Central memory CD8-positive, alpha-beta T cell (primary cell): Measurements from ENCODE around the gene SLC7A6OS.
A peak's percentile ranks its signal among the peaks of the same experiment; 100 is the strongest.

Experiments
- ATAC-seq: fragments of 150-1000 bp; cut with Tn5 transposase; replicated peaks from 2 replicates; pipeline ENCODE4 v1.10.0; 2022; ENCODE audit warnings: mild to moderate bottlenecking, moderate FRiP score, moderate number of reproducible peaks; ENCODE audit not compliant: poor library complexity, severe bottlenecking; ENCODE audit errors: extremely low read depth
- DNase-seq, 2 donors: peaks; one replicate each; pipeline ENCODE4 v3.0.0; 2021; ENCODE audit warnings: low spot score in 2 of 2
- H3K27ac Mint-ChIP-seq: one replicate; pipeline ENCODE4 v1.8.0; 2022; ENCODE audit warnings: low read depth, mild to moderate bottlenecking, moderate library complexity, mixed read lengths
- H3K27me3 Mint-ChIP-seq: one replicate; pipeline ENCODE4 v1.8.0; 2022; ENCODE audit warnings: mixed read lengths
- H3K36me3 Mint-ChIP-seq: one replicate; pipeline ENCODE4 v1.8.0; 2022; ENCODE audit warnings: mild to moderate bottlenecking, moderate library complexity, mixed read lengths; ENCODE audit not compliant: insufficient read depth
- H3K4me1 Mint-ChIP-seq: one replicate; pipeline ENCODE4 v1.8.0; 2022; ENCODE audit warnings: mixed read lengths
- H3K4me3 Mint-ChIP-seq: one replicate; pipeline ENCODE4 v1.8.0; 2022; ENCODE audit warnings: mild to moderate bottlenecking, moderate library complexity, mixed read lengths
- H3K9me3 Mint-ChIP-seq: one replicate; pipeline ENCODE4 v1.8.0; 2022; ENCODE audit warnings: mixed read lengths

SLC7A6OS gene

GRCh38 chr16:68335175-68335574 is 24.4 kb upstream of the SLC7A6OS start:
- peaks cover 31% of the 10 kb centered on the region for H3K36me3 Mint-ChIP-seq

GRCh38 chr16:68332411-68333121 is 21.8 kb upstream of the SLC7A6OS start:
- Mint-ChIP-seq H3K4me1 (peaks cover 16% of the 10 kb centered on the region), H3K27ac (no peak overlapping the region), H3K36me3 (peaks cover 28% of the 10 kb centered on the region), H3K9me3 (no peaks in the 10 kb centered on the region), H3K27me3 (no peaks in the 10 kb centered on the region), H3K4me3 (no peak overlapping the region)
- DNase-seq (no peak), ATAC-seq (no peak)

More at GRCh38 chr16:68335175-68335574, 24.4 kb upstream of the SLC7A6OS start:
- no peak for DNase-seq
- Mint-ChIP-seq H3K4me3 (no peak overlapping the region), H3K4me1 (peaks cover 6% of the 10 kb centered on the region), H3K27ac (no peak overlapping the region), H3K27me3 (no peaks in the 10 kb centered on the region), H3K9me3 (no peaks in the 10 kb centered on the region)
- ATAC-seq = no peak

- Mint-ChIP-seq H3K36me3 (peaks cover 26% of the 10 kb centered on the region), H3K9me3 (no peaks in the 10 kb centered on the region), H3K27ac (no peak overlapping the region), H3K27me3 (no peaks in the 10 kb centered on the region), H3K4me1 (peaks cover 16% of the 10 kb centered on the region), H3K4me3 (no peak overlapping the region)
- ATAC-seq = no peak
- DNase-seq = no peak
These were observed 21.2 kb upstream of the SLC7A6OS start for GRCh38 chr16:68331879-68332410.

DNA sequence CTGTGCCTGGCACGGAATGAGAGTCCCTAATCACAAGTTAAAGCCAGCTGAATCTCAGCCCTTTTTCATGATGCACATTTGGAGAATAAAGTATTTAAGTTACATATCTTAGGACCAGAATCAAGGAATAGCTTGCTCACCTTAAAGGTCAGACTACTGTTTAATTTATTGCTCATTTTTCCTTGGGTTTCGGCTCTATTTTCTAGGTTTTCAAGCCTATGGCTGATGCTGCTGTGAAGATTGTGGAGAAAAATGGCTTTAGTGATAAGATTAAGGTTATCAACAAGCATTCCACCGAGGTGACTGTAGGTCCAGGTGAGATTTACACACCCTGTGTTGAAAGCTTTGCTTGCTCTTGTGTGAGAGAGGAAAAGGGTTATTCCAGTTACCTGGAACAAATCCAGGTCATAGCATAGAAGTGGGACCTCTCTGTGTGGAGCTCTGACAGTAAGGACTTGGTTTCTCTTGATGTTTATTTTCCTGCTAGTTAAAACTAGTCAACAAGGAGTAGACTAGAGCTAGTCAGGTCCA is 18.2 kb upstream of the SLC7A6OS start:
- ATAC-seq (no peak), DNase-seq (no peak)
- Mint-ChIP-seq H3K4me1 (peaks cover 16% of the 10 kb centered on the region), H3K27ac (no peak overlapping the region), H3K27me3 (no peaks in the 10 kb centered on the region), H3K9me3 (no peaks in the 10 kb centered on the region), H3K36me3 (peaks cover 24% of the 10 kb centered on the region), H3K4me3 (no peak overlapping the region)

- H3K27me3 Mint-ChIP-seq = no peaks in the 10 kb centered on the region
- peaks cover 27% of the 10 kb centered on the region for H3K36me3 Mint-ChIP-seq
- ATAC-seq (peak; percentile 92), DNase-seq (peak; percentile 62 to 73)
- H3K27ac Mint-ChIP-seq = no peak overlapping the region
- H3K4me3 Mint-ChIP-seq = no peak overlapping the region
- H3K9me3 Mint-ChIP-seq = no peaks in the 10 kb centered on the region
- H3K4me1 Mint-ChIP-seq = peaks cover 16% of the 10 kb centered on the region
These were observed 17.6 kb upstream of the SLC7A6OS start for GRCh38 chr16:68328151-68328859.

GRCh38 chr16:68324780-68325357 is 14.1 kb upstream of the SLC7A6OS start:
- H3K4me3 Mint-ChIP-seq = no peak overlapping the region
- ATAC-seq = no peak
- no peak overlapping the region for H3K27ac Mint-ChIP-seq
- peaks cover 22% of the 10 kb centered on the region for H3K36me3 Mint-ChIP-seq
- no peaks in the 10 kb centered on the region for H3K27me3 Mint-ChIP-seq
- H3K9me3 Mint-ChIP-seq = no peaks in the 10 kb centered on the region
- H3K4me1 Mint-ChIP-seq = peaks cover 13% of the 10 kb centered on the region
- DNase-seq = no peak

GRCh38 chr16:68324336-68324735 is 13.6 kb upstream of the SLC7A6OS start:
- H3K27ac Mint-ChIP-seq = no peak overlapping the region
- H3K9me3 Mint-ChIP-seq = no peaks in the 10 kb centered on the region
- H3K4me1 Mint-ChIP-seq = peaks cover 17% of the 10 kb centered on the region
- no peaks in the 10 kb centered on the region for H3K27me3 Mint-ChIP-seq
- H3K36me3 Mint-ChIP-seq = peaks cover 25% of the 10 kb centered on the region
- ATAC-seq (no peak), DNase-seq (no peak)
- no peak overlapping the region for H3K4me3 Mint-ChIP-seq

DNA sequence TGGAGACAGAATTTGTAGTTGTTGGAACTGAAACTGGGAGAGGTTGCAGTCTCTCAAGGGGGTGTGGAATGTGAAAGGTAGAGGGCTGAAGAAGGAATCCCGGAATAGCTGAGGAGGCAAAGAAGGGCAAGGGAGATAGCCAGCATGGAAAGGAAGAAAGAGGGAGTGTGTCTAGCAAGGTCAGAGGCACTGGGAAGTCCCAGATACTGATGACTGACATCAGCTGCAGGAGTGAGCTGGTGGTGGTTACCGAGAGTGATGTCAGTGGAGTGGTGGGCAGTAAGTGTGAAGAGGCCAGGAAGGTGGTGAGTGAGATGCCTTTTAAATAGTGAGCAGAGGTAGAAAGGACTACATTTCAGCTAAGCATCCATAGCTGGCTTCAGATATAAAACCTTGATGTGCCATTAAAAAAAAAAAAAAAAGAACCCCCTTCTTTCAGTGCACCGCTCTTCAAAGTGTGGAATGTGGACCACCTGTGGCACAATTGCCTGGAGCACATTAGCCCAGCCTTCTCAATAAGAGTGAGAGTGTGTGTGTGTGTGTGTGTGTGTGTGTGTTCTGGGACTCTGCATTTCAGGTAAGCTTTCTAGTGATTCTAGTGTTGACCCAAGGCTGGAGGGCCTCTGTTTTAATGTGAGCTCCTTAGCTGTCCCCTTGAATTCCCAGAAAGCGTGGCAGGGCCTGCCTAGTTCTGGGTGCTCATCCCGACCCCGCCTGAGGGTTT is 8.6 kb upstream of the SLC7A6OS start:
- no peak for ATAC-seq
- DNase-seq = no peak
- no peaks in the 10 kb centered on the region for H3K27me3 Mint-ChIP-seq
- H3K27ac Mint-ChIP-seq = peak overlapping the region; percentile 20
- H3K4me3 Mint-ChIP-seq = no peak overlapping the region
- no peaks in the 10 kb centered on the region for H3K9me3 Mint-ChIP-seq
- H3K36me3 Mint-ChIP-seq = peaks cover 41% of the 10 kb centered on the region
- H3K4me1 Mint-ChIP-seq = peaks cover 33% of the 10 kb centered on the region

GRCh38 chr16:68313116-68313515 is 2.4 kb upstream of the SLC7A6OS start:
- Mint-ChIP-seq H3K4me3 (no peak overlapping the region), H3K27me3 (no peaks in the 10 kb centered on the region), H3K4me1 (peaks cover 52% of the 10 kb centered on the region), H3K27ac (no peak overlapping the region), H3K36me3 (peaks cover 43% of the 10 kb centered on the region), H3K9me3 (no peaks in the 10 kb centered on the region)
- DNase-seq (no peak), ATAC-seq (no peak)

GRCh38 chr16:68310437-68310773 is 341 bp downstream of the SLC7A6OS start:
- Mint-ChIP-seq H3K27ac (peak overlapping the region; percentile 96), H3K36me3 (peaks cover 43% of the 10 kb centered on the region), H3K4me1 (peaks cover 46% of the 10 kb centered on the region), H3K4me3 (peak overlapping the region; percentile 98), H3K9me3 (no peaks in the 10 kb centered on the region), H3K27me3 (no peaks in the 10 kb centered on the region)
- no peak for DNase-seq
- no peak for ATAC-seq

- DNase-seq (no peak), ATAC-seq (no peak)
- peak overlapping the region; percentile 98 for H3K4me3 Mint-ChIP-seq
- peaks cover 49% of the 10 kb centered on the region for H3K36me3 Mint-ChIP-seq
- no peaks in the 10 kb centered on the region for H3K9me3 Mint-ChIP-seq
- peaks cover 40% of the 10 kb centered on the region for H3K4me1 Mint-ChIP-seq
- no peaks in the 10 kb centered on the region for H3K27me3 Mint-ChIP-seq
- H3K27ac Mint-ChIP-seq = peak overlapping the region; percentile 96
These were observed 947 bp downstream of the SLC7A6OS start for GRCh38 chr16:68309799-68310198.

- H3K4me1 Mint-ChIP-seq = peaks cover 22% of the 10 kb centered on the region
- H3K4me3 Mint-ChIP-seq = no peak overlapping the region
- DNase-seq (no peak), ATAC-seq (no peak)
- no peaks in the 10 kb centered on the region for H3K9me3 Mint-ChIP-seq
- H3K36me3 Mint-ChIP-seq = peaks cover 66% of the 10 kb centered on the region
- H3K27me3 Mint-ChIP-seq = no peaks in the 10 kb centered on the region
- no peak overlapping the region for H3K27ac Mint-ChIP-seq
These were observed 4.1 kb downstream of the SLC7A6OS start for GRCh38 chr16:68306633-68307032.
